H1 (cell line): Measurements from ENCODE around the gene LPCAT3. TPM values are rescaled to one million over a fixed set of nuclear protein-coding genes. Genes with fewer than 3 reads are reported as not detected.
A peak's percentile ranks its signal among the peaks of the same experiment; 100 is the strongest.

Experiments used
- CTCF ChIA-PET: fragments of 300-600 bp; sonication (Branson Sonifier 250); formaldehyde crosslinking; loops from one replicate; lab custom pipeline; 2021; ENCODE audit not compliant: partially characterized antibody; lab: Charles Lee
- POLR2A ChIA-PET: fragments of 300-600 bp; sonication (Branson Sonifier 250); formaldehyde crosslinking; loops from one replicate; lab custom pipeline; 2021; ENCODE audit warnings: inconsistent platforms; ENCODE audit not compliant: partially characterized antibody; lab: Charles Lee
- DNase-seq, 2 experiments: peaks; one replicate each; pipeline versions ENCODE4 v3.0.0 to v3.0.0-alpha.2; 2010 to 2022; ENCODE audit warnings: low spot score in 2 of 2, low read depth in 1 of 2, mixed read lengths in 1 of 2
- FAIRE-seq: peaks from 2 replicates; lab custom pipeline; 2011; peaks lifted over from hg19 to GRCh38; lab: Jason Lieb, UNC
- H2AFZ ChIP-seq: 2 replicates; pipeline ENCODE4 v1.8.1; 2012; ENCODE audit warnings: low read length, inconsistent platforms
- H2AK5ac ChIP-seq: 2 replicates; pipeline ENCODE4 v1.6.1; 2013; ENCODE audit warnings: low read depth, low read length
- H2BK120ac ChIP-seq: replicated peaks from 2 replicates; pipeline ENCODE3; 2013; ENCODE audit warnings: low read depth, low read length, inconsistent platforms
- H2BK12ac ChIP-seq: 2 replicates; pipeline ENCODE4 v1.6.1; 2013; ENCODE audit warnings: low read depth, low read length
- H2BK15ac ChIP-seq: 2 replicates; pipeline ENCODE4 v1.6.1; 2013; ENCODE audit warnings: low read length
- H2BK20ac ChIP-seq: 2 replicates; pipeline ENCODE4 v1.6.1; 2013; ENCODE audit warnings: low read length
- H2BK5ac ChIP-seq: 2 replicates; pipeline ENCODE4 v1.6.1; 2013; ENCODE audit warnings: low read depth, low read length
- H3K14ac ChIP-seq: 2 replicates; pipeline ENCODE4 v1.6.1; 2013; ENCODE audit warnings: inconsistent platforms; ENCODE audit not compliant: insufficient read length
- H3K18ac ChIP-seq: 2 replicates; pipeline ENCODE4 v1.6.1; 2013; ENCODE audit warnings: low read length; ENCODE audit errors: extremely low read depth
- H3K23ac ChIP-seq: 2 replicates; pipeline ENCODE4 v1.6.1; 2013; ENCODE audit warnings: inconsistent platforms; ENCODE audit not compliant: insufficient read length
- H3K23me2 ChIP-seq: 2 replicates; pipeline ENCODE4 v1.6.1; 2013; ENCODE audit warnings: low read depth, low read length
- H3K27ac ChIP-seq: 2 replicates; pipeline ENCODE4 v1.6.1; 2011; ENCODE audit warnings: low read depth, low read length, inconsistent platforms
- H3K27me3 ChIP-seq, 4 experiments: replicated peaks in 1 of 4; 1 replicate in 1 of 4; 2 replicates in 3 of 4; pipeline versions ENCODE4 v1.6.1 to v1.8.1; 2011 to 2013; ENCODE audit warnings: low read length in 3 of 4, mild to moderate bottlenecking in 3 of 4, inconsistent platforms in 2 of 4, mixed read lengths in 2 of 4, moderate library complexity in 1 of 4; ENCODE audit not compliant: control insufficient read depth in 3 of 4, insufficient read depth in 3 of 4; ENCODE audit errors: extremely low read depth in 1 of 4
- H3K36me3 ChIP-seq, 4 experiments: 2 replicates each; pipeline versions ENCODE4 v1.6.1 to v1.8.1; 2011 to 2013; ENCODE audit warnings: mild to moderate bottlenecking in 4 of 4, low read length in 3 of 4, moderate library complexity in 2 of 4, control low read depth in 1 of 4, inconsistent platforms in 1 of 4; ENCODE audit not compliant: insufficient read depth in 4 of 4, control insufficient read depth in 2 of 4
- H3K4ac ChIP-seq: replicated peaks from 2 replicates; pipeline ENCODE3; 2013; ENCODE audit warnings: low read length, low read depth, mixed read lengths, inconsistent platforms; ENCODE audit not compliant: insufficient read length
- H3K4me1 ChIP-seq, 4 experiments: replicated peaks in 1 of 4; 1 replicate in 1 of 4; 2 replicates in 3 of 4; pipeline versions ENCODE4 v1.6.1 to v1.8.1; 2011 to 2013; ENCODE audit warnings: low read length in 3 of 4, inconsistent platforms in 2 of 4, mixed read lengths in 1 of 4; ENCODE audit not compliant: insufficient read depth in 4 of 4, control insufficient read depth in 3 of 4
- H3K4me2 ChIP-seq, 2 experiments: 2 replicates each; pipeline versions ENCODE4 v1.6.1 to v1.8.1; 2011 to 2013; ENCODE audit warnings: low read depth in 2 of 2, low read length in 2 of 2, control low read depth in 1 of 2, inconsistent platforms in 1 of 2, mild to moderate bottlenecking in 1 of 2; ENCODE audit not compliant: insufficient read depth in 1 of 2
- H3K4me3 ChIP-seq, 4 experiments: fragments of 200-600, 300-600 bp in 1 of 4; sonication (generic), shearing (Covaris generic), sonication (Bioruptor Twin) in 1 of 4; 2 replicates each; pipeline versions ENCODE4 v1.5.1 to v1.8.1; 2011 to 2016; ENCODE audit warnings: low read length in 4 of 4, low read depth in 3 of 4, control low read depth in 2 of 4, inconsistent platforms in 2 of 4, mild to moderate bottlenecking in 2 of 4, mixed read lengths in 1 of 4, moderate library complexity in 1 of 4; ENCODE audit not compliant: insufficient read depth in 2 of 4; ENCODE audit errors: extremely low read depth in 1 of 4
- H3K56ac ChIP-seq: replicated peaks from 2 replicates; pipeline ENCODE3; 2013; ENCODE audit warnings: low read depth, mild to moderate bottlenecking, mixed read lengths, low read length, inconsistent platforms; ENCODE audit not compliant: insufficient read length
- H3K79me1 ChIP-seq: 2 replicates; pipeline ENCODE4 v1.6.1; 2013; ENCODE audit warnings: low read depth, low read length, control low read depth
- H3K79me2 ChIP-seq, 2 experiments: 2 replicates each; pipeline versions ENCODE4 v1.6.1 to v1.8.1; 2012 to 2013; ENCODE audit warnings: low read length in 2 of 2, mild to moderate bottlenecking in 2 of 2, inconsistent platforms in 1 of 2; ENCODE audit not compliant: insufficient read depth in 2 of 2, control insufficient read depth in 1 of 2
- H3K9ac ChIP-seq, 4 experiments: replicated peaks in 1 of 4; 1 replicate in 1 of 4; 2 replicates in 3 of 4; pipeline versions ENCODE4 v1.6.1 to v1.8.1; 2011 to 2013; ENCODE audit warnings: low read depth in 3 of 4, low read length in 3 of 4, control low read depth in 2 of 4, mild to moderate bottlenecking in 2 of 4, moderate library complexity in 2 of 4, inconsistent platforms in 1 of 4; ENCODE audit errors: extremely low read depth in 1 of 4
- H3K9me3 ChIP-seq, 2 experiments: 2 replicates each; pipeline versions ENCODE4 v1.6.1 to v1.8.1; 2012 to 2013; ENCODE audit warnings: mild to moderate bottlenecking in 2 of 2, moderate library complexity in 2 of 2, control low read depth in 1 of 2, inconsistent platforms in 1 of 2, low read depth in 1 of 2, low read length in 1 of 2, mixed read lengths in 1 of 2; ENCODE audit not compliant: insufficient read depth in 2 of 2
- H4K20me1 ChIP-seq, 2 experiments: replicated peaks in 1 of 2; 2 replicates each; pipeline versions ENCODE3 to v1.8.1; 2011 to 2013; ENCODE audit warnings: inconsistent platforms in 2 of 2, low read length in 2 of 2, mild to moderate bottlenecking in 1 of 2; ENCODE audit not compliant: insufficient read depth in 2 of 2, control insufficient read depth in 1 of 2
- H4K5ac ChIP-seq: 2 replicates; pipeline ENCODE4 v1.6.1; 2013; ENCODE audit warnings: low read length, low read depth, mixed read lengths, inconsistent platforms; ENCODE audit not compliant: insufficient read length
- H4K8ac ChIP-seq: 2 replicates; pipeline ENCODE4 v1.8.0; 2013; ENCODE audit warnings: mild to moderate bottlenecking, moderate library complexity, low read length, inconsistent platforms; ENCODE audit not compliant: insufficient read depth; ENCODE audit errors: extremely low read depth
- H4K91ac ChIP-seq: replicated peaks from 2 replicates; pipeline ENCODE3; 2013; ENCODE audit warnings: low read length, mixed read lengths, inconsistent platforms; ENCODE audit not compliant: insufficient read length
- BRCA1 ChIP-seq: IDR thresholded peaks from 2 replicates; pipeline ENCODE4 v1.6.1; 2012; ENCODE audit warnings: low read depth, low read length, improper control_type of control experiment
- CBX8 ChIP-seq: fragments of 300-800, 300-1000 bp; sonication (generic); IDR thresholded peaks from 2 replicates; pipeline ENCODE4 v1.7.1; 2016; ENCODE audit warnings: low read depth, low read length, borderline replicate concordance
- CHD1 ChIP-seq: IDR thresholded peaks from 2 replicates; pipeline ENCODE4 v1.6.1; 2012; ENCODE audit warnings: low read depth, low read length, improper control_type of control experiment
- CREB1 ChIP-seq: IDR thresholded peaks from 2 replicates; pipeline ENCODE4 v1.6.1; 2012; ENCODE audit warnings: inconsistent platforms
- KDM4A ChIP-seq: IDR thresholded peaks from one replicate; pipeline ENCODE4 v1.7.1; 2012; ENCODE audit warnings: low read depth, mild to moderate bottlenecking, moderate library complexity, low read length, inconsistent platforms; ENCODE audit not compliant: severe bottlenecking
- KDM5A ChIP-seq: fragments of 200-600 bp; IDR thresholded peaks from 2 replicates; pipeline ENCODE4 v1.7.1; 2012; ENCODE audit warnings: mild to moderate bottlenecking, low read length, inconsistent platforms, mixed read lengths
- POLR2AphosphoS5 ChIP-seq: IDR thresholded peaks from 2 replicates; pipeline ENCODE4 v1.6.1; 2011; ENCODE audit warnings: low read depth, low read length
- RNF2 ChIP-seq: fragments of 200-900, 300-1000 bp; sonication (generic); IDR thresholded peaks from 2 replicates; pipeline ENCODE4 v1.7.1; 2016; ENCODE audit warnings: borderline replicate concordance, low read depth, mild to moderate bottlenecking, antibody characterized with exemption, low read length; ENCODE audit not compliant: poor library complexity, severe bottlenecking; ENCODE audit errors: missing control alignments
- SP1 ChIP-seq: IDR thresholded peaks from 2 replicates; pipeline ENCODE4 v1.6.1; 2011; ENCODE audit warnings: low read depth, low read length
- TAF1 ChIP-seq: IDR thresholded peaks from 2 replicates; pipeline ENCODE4 v1.6.1; 2011; ENCODE audit warnings: mild to moderate bottlenecking, low read depth, low read length
- TAF7 ChIP-seq: optimal IDR thresholded peaks from 2 replicates; pipeline ENCODE3; 2011; ENCODE audit warnings: low read depth, mild to moderate bottlenecking, inconsistent platforms, low read length, moderate library complexity, borderline replicate concordance
- WGBS, 2 experiments: shearing (Covaris generic) in 1 of 2; methylation state at CpG; one replicate each; pipeline versions ENCODE4 v1.1.6 to v1.1.7; 2013 to 2015; ENCODE audit warnings: low lambda C conversion rate in 2 of 2, mixed read lengths in 2 of 2, inconsistent platforms in 1 of 2, low coverage in 1 of 2, missing lambda C conversion rate in 1 of 2; ENCODE audit not compliant: insufficient replicate concordance in 2 of 2, insufficient coverage in 1 of 2, insufficient read length in 1 of 2; ENCODE audit errors: extremely low coverage in 1 of 2, missing lambda C conversion rate in 1 of 2; 5-methylcytosine and 5-hydroxymethylcytosine counted together
- polyA plus RNA-seq, 7 experiments: library from polyadenylated mRNA; depleted of rRNA in 3 of 7; stranded (reverse) in 5 of 7; unstranded in 2 of 7; fragments of >200 nt in 5 of 7; fragments of 200-250 nt in 2 of 7; gene quantifications; 1 replicate in 5 of 7; 2 replicates in 1 of 7; 4 replicates in 1 of 7; pipeline versions ENCODE4 v1.2.1 to v1.2.3, GENCODE V29; 2011 to 2013; ENCODE audit warnings: missing spikeins in 2 of 7, mixed read lengths in 2 of 7
- total RNA-seq: library from RNA; stranded (reverse); fragmentation: NEBNext Ultra II Directional; extraction: Animal tissue kit (Norgen Biotek cat#: 25700); gene quantifications from 2 replicates; pipeline ENCODE4 v1.2.1, GENCODE V29; 2021
- TF ChIP-seq, protein P1 (sequence below): IDR thresholded peaks from 2 replicates; pipeline ENCODE4 v1.6.1; 2012; ENCODE audit warnings: inconsistent platforms

The LPCAT3 gene
- total and polyA plus RNA-seq, 2 of the 8 experiments (the other 6 are each of a cell fraction or from before 2014, with no cell fraction given): 55.8 to 70.4 TPM

DNA sequence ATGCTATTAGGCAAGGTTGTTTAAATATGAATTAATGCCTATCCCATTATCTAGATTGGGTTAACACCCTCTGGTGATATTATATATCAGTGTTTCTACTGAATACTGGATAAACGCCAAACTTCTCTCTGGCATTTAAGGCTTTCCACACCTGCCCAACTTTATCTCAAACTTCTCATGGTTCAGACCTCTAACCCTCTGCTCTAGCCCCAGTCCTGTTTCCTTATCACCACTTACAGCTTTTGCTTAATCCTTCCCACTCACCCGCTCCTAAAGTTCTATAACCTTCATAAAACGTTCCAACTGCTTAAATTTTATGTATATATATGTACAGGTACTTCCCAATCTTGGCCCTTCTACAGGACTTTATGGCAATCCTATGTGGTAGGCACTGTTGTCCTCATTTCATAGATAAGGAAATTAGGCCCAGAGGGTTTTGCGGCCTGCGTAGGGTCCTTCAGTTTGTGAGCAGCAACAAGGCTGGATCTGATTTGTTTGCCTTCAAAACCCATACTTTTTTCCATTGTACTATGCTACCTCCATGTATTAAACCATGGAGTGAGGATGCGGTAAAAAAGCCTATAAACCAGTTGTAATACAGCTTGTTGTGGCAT is 1.2 kb downstream of the LPCAT3 start:
- peak overlapping the region; percentile 74 to 91 (median 80); a peak in 6 of 8 replicates for H3K4me3 ChIP-seq
- H3K36me3 ChIP-seq: peaks cover 0 to 3% (median 0%) of the 10 kb centered on the region in 4 experiments; a peak in 1 of 8 replicates
- 0 out of 2 replicates have a peak, but pooled peaks cover 3% of the 10 kb centered on the region for H3K23me2 ChIP-seq
- H2AFZ ChIP-seq: no peak overlapping the region
- H3K27ac ChIP-seq: no peak overlapping the region
- ChIA-PET POLR2A (interaction anchor here (1.0 to 3.6 kb wide), 6 partner anchors 18 to 149 kb away, joined by 3 to 27 read pairs (median 4); partner anchors contain the start of genes C12orf57 and RNU7-1), CTCF (interaction anchor here (0.8 to 3.4 kb wide), 6 partner anchors 12 to 93 kb away, joined by 3 to 14 read pairs (median 8); partner anchors contain the start of gene C1RL)
- no peak overlapping the region for H3K14ac ChIP-seq
- no peak overlapping the region for H3K23ac ChIP-seq
- H3K9me3 ChIP-seq: no peaks in the 10 kb centered on the region
- no peak overlapping the region for H3K4ac ChIP-seq
- FAIRE-seq (no peak), DNase-seq (no peak)
- H3K4me1 ChIP-seq: peaks cover 0 to 3% (median under 1%) of the 10 kb centered on the region in 4 experiments; a peak in 2 of 7 replicates
- H2BK5ac ChIP-seq: no peak overlapping the region
- H3K79me2 ChIP-seq: peaks cover 0 to 27% of the 10 kb centered on the region in 2 experiments; a peak in 2 of 4 replicates
- H2BK20ac ChIP-seq: no peak overlapping the region
- H2BK120ac ChIP-seq: no peak overlapping the region
- no peak overlapping the region for H4K5ac ChIP-seq
- no peak overlapping the region for H2BK12ac ChIP-seq
- no peaks in the 10 kb centered on the region for H3K27me3 ChIP-seq
- H3K9ac ChIP-seq: no peak overlapping the region
- H2AK5ac ChIP-seq: no peak overlapping the region
- H2BK15ac ChIP-seq: no peak overlapping the region
- H4K20me1 ChIP-seq: peaks cover 2 to 7% of the 10 kb centered on the region in 2 experiments
- H3K18ac ChIP-seq: no peak overlapping the region
- no peak overlapping the region for H3K56ac ChIP-seq
- peak overlapping the region; percentile 84 to 87 for H3K4me2 ChIP-seq
- 78% methylated on average over 6 of the region's 6 CpGs; no CpG with 5 or more reads in 1 of the 2 experiments for WGBS, 2 experiments
- no peak overlapping the region for H4K8ac ChIP-seq
- H3K79me1 ChIP-seq: peaks cover 8% of the 10 kb centered on the region; the same call in 1 of the 2 replicates
- no peak overlapping the region for H4K91ac ChIP-seq
- TF ChIP-seq TAF1 (no peak), BRCA1 (no peak), RNF2 (no peak), POLR2AphosphoS5 (no peak), KDM4A (no peak), CBX8 (no peak), CREB1 (no peak), TAF7 (no peak), CHD1 (no peak), KDM5A (no peak), SP1 (no peak)
- TF ChIP-seq, protein P1, sequence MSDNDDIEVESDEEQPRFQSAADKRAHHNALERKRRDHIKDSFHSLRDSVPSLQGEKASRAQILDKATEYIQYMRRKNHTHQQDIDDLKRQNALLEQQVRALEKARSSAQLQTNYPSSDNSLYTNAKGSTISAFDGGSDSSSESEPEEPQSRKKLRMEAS: no peak
